ENCODE data around the gene RTP5.

The RTP5 gene

GRCh38 chr2:241873081-241873802 is 3.7 kb downstream of the RTP5 start:
- Histone ChIP-seq H2AFZ (ENCODE audit: low read length) (no peak overlapping the region), H3K4me2 (ENCODE audit: low read depth, low read length, poor library complexity, severe bottlenecking) (no peak overlapping the region), H3K4me3 (ENCODE audit: low read length, poor library complexity, severe bottlenecking) (no peak overlapping the region), H3K36me3 (ENCODE audit: insufficient read depth, low read length) (no peaks in the 10 kb centered on the region), H3K4me1 (ENCODE audit: insufficient read depth, low read length, poor library complexity, severe bottlenecking) (peaks cover 16% of the 10 kb centered on the region), H3K9ac (ENCODE audit: low read depth, low read length, poor library complexity, severe bottlenecking) (no peak overlapping the region), H3K9me3 (ENCODE audit: insufficient read depth, low read depth, low read length) (no peaks in the 10 kb centered on the region), H3K27me3 (ENCODE audit: insufficient read depth, low read length, poor library complexity, severe bottlenecking) (no peaks in the 10 kb centered on the region), H4K20me1 (ENCODE audit: insufficient read depth, low read length, poor library complexity, severe bottlenecking) (no peaks in the 10 kb centered on the region), H3F3A (ENCODE audit: low read depth) (peaks cover 7% of the 10 kb centered on the region), H3K9me2 (replicated peaks; ENCODE audit: low read depth, low read length) (no peaks in the 10 kb centered on the region), H3K79me2 (ENCODE audit: insufficient read depth, low read length) (no peaks in the 10 kb centered on the region)
- TF ChIP-seq CTCF (conservative IDR thresholded peaks at IDR 0.05; ENCODE audit: low read length) (no peak), EZH2phosphoT487 (IDR thresholded peaks at IDR 0.05; ENCODE audit: borderline replicate concordance) (no peak)

DNA sequence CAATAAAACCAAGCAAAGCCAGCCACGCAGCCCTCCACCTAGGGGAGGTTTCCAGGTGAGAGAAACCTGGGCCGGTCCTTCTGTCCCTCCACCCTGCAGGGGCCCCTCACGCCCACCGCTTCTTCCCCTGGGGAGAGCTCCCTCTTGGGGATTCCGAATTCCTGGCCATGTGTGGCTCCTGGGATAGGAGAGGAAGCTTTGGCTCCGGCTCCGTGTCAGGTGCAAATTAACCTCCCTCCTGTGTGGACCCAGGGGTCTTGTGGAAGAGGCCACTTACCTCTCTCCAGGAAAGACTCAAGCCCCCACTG is 4.2 kb downstream of the RTP5 start:
- Histone ChIP-seq H3K9me2 (replicated peaks; ENCODE audit: low read depth, low read length) (no peaks in the 10 kb centered on the region), H3K9me3 (ENCODE audit: insufficient read depth, low read depth, low read length) (no peaks in the 10 kb centered on the region), H3K4me2 (ENCODE audit: low read depth, low read length, poor library complexity, severe bottlenecking) (no peak overlapping the region), H3K79me2 (ENCODE audit: insufficient read depth, low read length) (no peaks in the 10 kb centered on the region), H3K27me3 (ENCODE audit: insufficient read depth, low read length, poor library complexity, severe bottlenecking) (no peaks in the 10 kb centered on the region), H3K36me3 (ENCODE audit: insufficient read depth, low read length) (no peaks in the 10 kb centered on the region), H3K4me1 (ENCODE audit: insufficient read depth, low read length, poor library complexity, severe bottlenecking) (peaks cover 11% of the 10 kb centered on the region), H3K4me3 (ENCODE audit: low read length, poor library complexity, severe bottlenecking) (no peak overlapping the region), H3F3A (ENCODE audit: low read depth) (peaks cover 4% of the 10 kb centered on the region), H3K9ac (ENCODE audit: low read depth, low read length, poor library complexity, severe bottlenecking) (no peak overlapping the region), H2AFZ (ENCODE audit: low read length) (no peak overlapping the region), H4K20me1 (ENCODE audit: insufficient read depth, low read length, poor library complexity, severe bottlenecking) (no peaks in the 10 kb centered on the region)
- TF ChIP-seq CTCF (conservative IDR thresholded peaks at IDR 0.05; ENCODE audit: low read length) (no peak), EZH2phosphoT487 (IDR thresholded peaks at IDR 0.05; ENCODE audit: borderline replicate concordance) (no peak)

DNA sequence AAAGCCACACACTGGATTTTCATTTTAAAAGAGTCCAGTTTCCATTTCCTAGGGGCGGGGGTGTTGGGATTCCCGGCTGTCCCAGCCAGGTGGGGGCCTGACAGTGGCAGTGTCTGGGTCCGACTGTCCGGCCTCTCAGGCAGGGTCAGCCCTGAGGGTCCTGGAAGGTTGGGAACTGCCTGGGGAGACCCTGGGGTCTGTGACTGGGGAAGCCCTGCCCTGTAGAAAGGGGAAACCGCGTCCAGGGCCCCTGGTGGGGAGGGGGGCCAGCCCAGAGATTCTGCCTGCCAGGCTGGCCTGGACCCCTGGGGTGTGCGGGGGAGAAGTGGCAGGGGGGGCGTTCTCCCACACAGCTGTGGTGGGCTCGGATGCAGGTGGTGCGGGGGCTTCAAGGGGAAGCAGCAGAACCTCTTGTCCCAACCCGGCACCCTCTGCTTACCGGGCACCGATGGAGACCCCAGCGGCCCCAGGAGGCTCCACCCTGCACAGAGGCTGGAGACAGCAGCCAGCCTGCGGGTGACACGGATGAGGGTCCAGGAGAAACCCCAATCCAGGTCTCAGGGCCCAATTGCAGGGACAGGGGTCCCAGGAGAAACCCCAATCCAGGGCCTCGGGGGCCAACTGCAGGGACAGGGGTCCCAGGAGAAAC is 4.9 kb downstream of the RTP5 start:
- no peaks in the 10 kb centered on the region for H3K27me3 ChIP-seq (ENCODE audit: insufficient read depth, low read length, poor library complexity, severe bottlenecking)
- TF ChIP-seq CTCF (conservative IDR thresholded peaks at IDR 0.05; ENCODE audit: low read length): no peak
- no peaks in the 10 kb centered on the region for H3K79me2 ChIP-seq (ENCODE audit: insufficient read depth, low read length)
- H3K9me3 ChIP-seq (ENCODE audit: insufficient read depth, low read depth, low read length): no peaks in the 10 kb centered on the region
- H3K9ac ChIP-seq (ENCODE audit: low read depth, low read length, poor library complexity, severe bottlenecking): no peak overlapping the region
- H2AFZ ChIP-seq (ENCODE audit: low read length): no peak overlapping the region
- no peaks in the 10 kb centered on the region for H3K36me3 ChIP-seq (ENCODE audit: insufficient read depth, low read length)
- H3F3A ChIP-seq (ENCODE audit: low read depth): no peaks in the 10 kb centered on the region
- H3K9me2 ChIP-seq (replicated peaks; ENCODE audit: low read depth, low read length): no peaks in the 10 kb centered on the region
- H3K4me3 ChIP-seq (ENCODE audit: low read length, poor library complexity, severe bottlenecking): no peak overlapping the region
- no peak overlapping the region for H3K4me2 ChIP-seq (ENCODE audit: low read depth, low read length, poor library complexity, severe bottlenecking)
- H3K4me1 ChIP-seq (ENCODE audit: insufficient read depth, low read length, poor library complexity, severe bottlenecking): peaks cover 11% of the 10 kb centered on the region
- no peaks in the 10 kb centered on the region for H4K20me1 ChIP-seq (ENCODE audit: insufficient read depth, low read length, poor library complexity, severe bottlenecking)

All from Loucy (cell line).